ENCODE data around the gene PLCXD3.

PLCXD3 gene

DNA sequence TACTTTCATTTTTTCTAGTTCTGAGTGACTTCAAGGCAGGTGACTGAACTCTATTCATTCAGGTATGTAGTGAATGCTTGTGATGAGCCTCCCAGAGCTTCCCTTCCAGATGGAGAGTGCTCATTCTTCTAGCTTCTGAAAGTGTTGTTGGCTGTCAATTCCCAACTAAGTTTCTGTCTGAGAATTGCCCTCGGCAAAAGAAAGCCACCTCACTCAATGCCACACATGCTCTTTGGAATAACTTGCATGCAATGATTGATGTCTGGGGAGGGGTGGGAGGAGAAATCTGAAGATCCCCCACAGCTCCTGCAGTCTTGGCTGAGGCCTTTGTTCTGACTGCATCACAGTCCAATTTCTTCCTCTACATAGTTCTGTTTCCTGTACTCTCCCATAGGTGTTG, 173.9 kb downstream of the PLCXD3 start:
- no peak for TF ChIP-seq EZH2phosphoT487 (IDR thresholded peaks at IDR 0.05; ENCODE audit: borderline replicate concordance)
- TF ChIP-seq, protein P1, sequence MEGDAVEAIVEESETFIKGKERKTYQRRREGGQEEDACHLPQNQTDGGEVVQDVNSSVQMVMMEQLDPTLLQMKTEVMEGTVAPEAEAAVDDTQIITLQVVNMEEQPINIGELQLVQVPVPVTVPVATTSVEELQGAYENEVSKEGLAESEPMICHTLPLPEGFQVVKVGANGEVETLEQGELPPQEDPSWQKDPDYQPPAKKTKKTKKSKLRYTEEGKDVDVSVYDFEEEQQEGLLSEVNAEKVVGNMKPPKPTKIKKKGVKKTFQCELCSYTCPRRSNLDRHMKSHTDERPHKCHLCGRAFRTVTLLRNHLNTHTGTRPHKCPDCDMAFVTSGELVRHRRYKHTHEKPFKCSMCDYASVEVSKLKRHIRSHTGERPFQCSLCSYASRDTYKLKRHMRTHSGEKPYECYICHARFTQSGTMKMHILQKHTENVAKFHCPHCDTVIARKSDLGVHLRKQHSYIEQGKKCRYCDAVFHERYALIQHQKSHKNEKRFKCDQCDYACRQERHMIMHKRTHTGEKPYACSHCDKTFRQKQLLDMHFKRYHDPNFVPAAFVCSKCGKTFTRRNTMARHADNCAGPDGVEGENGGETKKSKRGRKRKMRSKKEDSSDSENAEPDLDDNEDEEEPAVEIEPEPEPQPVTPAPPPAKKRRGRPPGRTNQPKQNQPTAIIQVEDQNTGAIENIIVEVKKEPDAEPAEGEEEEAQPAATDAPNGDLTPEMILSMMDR (conservative IDR thresholded peaks at IDR 0.05; ENCODE audit: low read length), result no peak
- no peaks in the 10 kb centered on the region for H3K36me3 ChIP-seq (ENCODE audit: insufficient read depth, low read length)
- H2AFZ ChIP-seq (ENCODE audit: low read length), result no peak overlapping the region
- H3K9me3 ChIP-seq (ENCODE audit: insufficient read depth, low read depth, low read length), result no peaks in the 10 kb centered on the region
- H3K79me2 ChIP-seq (ENCODE audit: insufficient read depth, low read length), result no peaks in the 10 kb centered on the region
- H3F3A ChIP-seq (ENCODE audit: low read depth), result no peaks in the 10 kb centered on the region
- H4K20me1 ChIP-seq (ENCODE audit: insufficient read depth, low read length, poor library complexity, severe bottlenecking), result no peaks in the 10 kb centered on the region
- H3K4me3 ChIP-seq (ENCODE audit: low read length, poor library complexity, severe bottlenecking), result no peak overlapping the region
- H3K27me3 ChIP-seq (ENCODE audit: insufficient read depth, low read length, poor library complexity, severe bottlenecking), result no peaks in the 10 kb centered on the region
- no peaks in the 10 kb centered on the region for H3K9me2 ChIP-seq (replicated peaks; ENCODE audit: low read depth, low read length)
- no peak overlapping the region for H3K4me2 ChIP-seq (ENCODE audit: low read depth, low read length, poor library complexity, severe bottlenecking)
- no peak overlapping the region for H3K9ac ChIP-seq (ENCODE audit: low read depth, low read length, poor library complexity, severe bottlenecking)
- H3K4me1 ChIP-seq (ENCODE audit: insufficient read depth, low read length, poor library complexity, severe bottlenecking), result no peaks in the 10 kb centered on the region

DNA sequence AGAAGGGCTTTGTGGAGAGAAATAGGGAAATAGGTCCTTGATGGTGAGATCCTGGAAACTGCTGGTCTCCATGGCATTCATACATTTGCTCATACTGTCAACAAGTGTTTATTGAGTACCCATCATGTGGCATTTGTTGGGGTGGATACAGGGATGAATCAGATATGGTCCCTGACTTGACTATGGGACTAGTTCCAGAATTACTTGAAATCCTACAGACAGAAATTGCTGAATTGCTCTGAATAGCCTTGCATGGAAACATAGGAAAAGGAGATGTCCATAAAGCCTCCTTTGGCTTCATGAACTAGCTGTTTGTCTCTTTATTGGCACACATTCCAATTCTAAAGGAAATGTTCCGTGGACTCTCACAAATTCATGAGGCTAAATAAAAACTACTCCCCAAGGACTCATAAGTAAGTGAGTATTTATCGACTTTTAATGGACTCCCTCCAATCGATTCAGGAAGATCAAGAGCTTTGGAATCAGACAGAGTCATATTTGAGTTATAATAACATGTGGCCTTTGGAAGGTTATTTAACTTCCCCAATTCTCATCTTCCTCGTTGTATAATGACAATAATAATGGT, 174.7 kb downstream of the PLCXD3 start:
- Histone ChIP-seq H3K4me2 (ENCODE audit: low read depth, low read length, poor library complexity, severe bottlenecking) (no peak overlapping the region), H3K4me1 (ENCODE audit: insufficient read depth, low read length, poor library complexity, severe bottlenecking) (no peaks in the 10 kb centered on the region)
- TF ChIP-seq, protein P1 (conservative IDR thresholded peaks at IDR 0.05; ENCODE audit: low read length), result no peak
- no peak for TF ChIP-seq EZH2phosphoT487 (IDR thresholded peaks at IDR 0.05; ENCODE audit: borderline replicate concordance)

DNA sequence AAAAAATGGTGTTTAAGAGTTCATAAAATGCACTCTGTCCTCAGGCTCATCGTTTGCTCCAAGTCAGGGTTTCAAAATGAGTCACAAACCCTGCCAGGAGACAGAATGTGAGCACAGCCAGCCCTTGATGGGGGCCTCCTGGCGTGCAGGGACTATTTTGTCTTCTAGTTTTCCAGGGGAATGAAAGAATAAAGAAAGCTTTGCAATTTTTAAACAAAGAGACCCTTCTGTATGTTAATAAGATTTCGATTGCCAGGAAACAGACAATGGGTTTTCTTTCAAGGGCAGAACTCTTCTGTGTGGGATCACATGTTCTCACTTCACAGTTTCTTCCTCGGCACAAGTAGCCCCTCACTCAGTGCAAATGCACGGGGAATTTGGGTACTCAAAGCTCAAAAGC, 175.6 kb downstream of the PLCXD3 start:
- no peaks in the 10 kb centered on the region for H3K79me2 ChIP-seq (ENCODE audit: insufficient read depth, low read length)
- TF ChIP-seq EZH2phosphoT487 (IDR thresholded peaks at IDR 0.05; ENCODE audit: borderline replicate concordance), result no peak
- TF ChIP-seq, protein P1 (conservative IDR thresholded peaks at IDR 0.05; ENCODE audit: low read length), result no peak
- H3K9ac ChIP-seq (ENCODE audit: low read depth, low read length, poor library complexity, severe bottlenecking), result no peak overlapping the region
- no peak overlapping the region for H2AFZ ChIP-seq (ENCODE audit: low read length)
- no peaks in the 10 kb centered on the region for H3K9me3 ChIP-seq (ENCODE audit: insufficient read depth, low read depth, low read length)
- H4K20me1 ChIP-seq (ENCODE audit: insufficient read depth, low read length, poor library complexity, severe bottlenecking), result no peaks in the 10 kb centered on the region
- H3K4me3 ChIP-seq (ENCODE audit: low read length, poor library complexity, severe bottlenecking), result no peak overlapping the region
- H3K36me3 ChIP-seq (ENCODE audit: insufficient read depth, low read length), result no peaks in the 10 kb centered on the region
- H3K9me2 ChIP-seq (replicated peaks; ENCODE audit: low read depth, low read length), result no peaks in the 10 kb centered on the region
- H3K4me1 ChIP-seq (ENCODE audit: insufficient read depth, low read length, poor library complexity, severe bottlenecking), result no peaks in the 10 kb centered on the region
- no peaks in the 10 kb centered on the region for H3K27me3 ChIP-seq (ENCODE audit: insufficient read depth, low read length, poor library complexity, severe bottlenecking)
- H3F3A ChIP-seq (ENCODE audit: low read depth), result no peaks in the 10 kb centered on the region
- H3K4me2 ChIP-seq (ENCODE audit: low read depth, low read length, poor library complexity, severe bottlenecking), result no peak overlapping the region

More for the DNA sequence above, 174.7 kb downstream of the PLCXD3 start:
- no peaks in the 10 kb centered on the region for H4K20me1 ChIP-seq (ENCODE audit: insufficient read depth, low read length, poor library complexity, severe bottlenecking)
- no peaks in the 10 kb centered on the region for H3F3A ChIP-seq (ENCODE audit: low read depth)
- H3K79me2 ChIP-seq (ENCODE audit: insufficient read depth, low read length), result no peaks in the 10 kb centered on the region
- no peaks in the 10 kb centered on the region for H3K9me2 ChIP-seq (replicated peaks; ENCODE audit: low read depth, low read length)
- H3K9ac ChIP-seq (ENCODE audit: low read depth, low read length, poor library complexity, severe bottlenecking), result no peak overlapping the region
- no peaks in the 10 kb centered on the region for H3K27me3 ChIP-seq (ENCODE audit: insufficient read depth, low read length, poor library complexity, severe bottlenecking)
- H2AFZ ChIP-seq (ENCODE audit: low read length), result no peak overlapping the region
- no peaks in the 10 kb centered on the region for H3K36me3 ChIP-seq (ENCODE audit: insufficient read depth, low read length)
- H3K9me3 ChIP-seq (ENCODE audit: insufficient read depth, low read depth, low read length), result no peaks in the 10 kb centered on the region
- H3K4me3 ChIP-seq (ENCODE audit: low read length, poor library complexity, severe bottlenecking), result no peak overlapping the region
